H1 (cell line): Measurements from ENCODE around the gene MTX3. TPM values are rescaled to one million over a fixed set of nuclear protein-coding genes. Genes with fewer than 3 reads are reported as not detected.

Experiments
- CTCF ChIA-PET: fragments of 300-600 bp; sonication (Branson Sonifier 250); formaldehyde crosslinking; loops from one replicate; lab custom pipeline; 2021; ENCODE audit not compliant: partially characterized antibody; lab: Charles Lee
- POLR2A ChIA-PET: fragments of 300-600 bp; sonication (Branson Sonifier 250); formaldehyde crosslinking; loops from one replicate; lab custom pipeline; 2021; ENCODE audit warnings: inconsistent platforms; ENCODE audit not compliant: partially characterized antibody; lab: Charles Lee
- DNase-seq, 2 experiments: peaks; one replicate each; pipeline versions ENCODE4 v3.0.0 to v3.0.0-alpha.2; 2010 to 2022; ENCODE audit warnings: low spot score in 2 of 2, low read depth in 1 of 2, mixed read lengths in 1 of 2
- FAIRE-seq: peaks from 2 replicates; lab custom pipeline; 2011; peaks lifted over from hg19 to GRCh38; lab: Jason Lieb, UNC
- H2AFZ ChIP-seq: 2 replicates; pipeline ENCODE4 v1.8.1; 2012; ENCODE audit warnings: low read length, inconsistent platforms
- H2AK5ac ChIP-seq: 2 replicates; pipeline ENCODE4 v1.6.1; 2013; ENCODE audit warnings: low read depth, low read length
- H2BK120ac ChIP-seq: replicated peaks from 2 replicates; pipeline ENCODE3; 2013; ENCODE audit warnings: low read depth, low read length, inconsistent platforms
- H2BK12ac ChIP-seq: 2 replicates; pipeline ENCODE4 v1.6.1; 2013; ENCODE audit warnings: low read depth, low read length
- H2BK15ac ChIP-seq: 2 replicates; pipeline ENCODE4 v1.6.1; 2013; ENCODE audit warnings: low read length
- H2BK20ac ChIP-seq: 2 replicates; pipeline ENCODE4 v1.6.1; 2013; ENCODE audit warnings: low read length
- H2BK5ac ChIP-seq: 2 replicates; pipeline ENCODE4 v1.6.1; 2013; ENCODE audit warnings: low read depth, low read length
- H3K14ac ChIP-seq: 2 replicates; pipeline ENCODE4 v1.6.1; 2013; ENCODE audit warnings: inconsistent platforms; ENCODE audit not compliant: insufficient read length
- H3K18ac ChIP-seq: 2 replicates; pipeline ENCODE4 v1.6.1; 2013; ENCODE audit warnings: low read length; ENCODE audit errors: extremely low read depth
- H3K23ac ChIP-seq: 2 replicates; pipeline ENCODE4 v1.6.1; 2013; ENCODE audit warnings: inconsistent platforms; ENCODE audit not compliant: insufficient read length
- H3K23me2 ChIP-seq: 2 replicates; pipeline ENCODE4 v1.6.1; 2013; ENCODE audit warnings: low read depth, low read length
- H3K27ac ChIP-seq: 2 replicates; pipeline ENCODE4 v1.6.1; 2011; ENCODE audit warnings: low read depth, low read length, inconsistent platforms
- H3K27me3 ChIP-seq, 4 experiments: replicated peaks in 1 of 4; 1 replicate in 1 of 4; 2 replicates in 3 of 4; pipeline versions ENCODE4 v1.6.1 to v1.8.1; 2011 to 2013; ENCODE audit warnings: low read length in 3 of 4, mild to moderate bottlenecking in 3 of 4, inconsistent platforms in 2 of 4, mixed read lengths in 2 of 4, moderate library complexity in 1 of 4; ENCODE audit not compliant: control insufficient read depth in 3 of 4, insufficient read depth in 3 of 4; ENCODE audit errors: extremely low read depth in 1 of 4
- H3K36me3 ChIP-seq, 4 experiments: 2 replicates each; pipeline versions ENCODE4 v1.6.1 to v1.8.1; 2011 to 2013; ENCODE audit warnings: mild to moderate bottlenecking in 4 of 4, low read length in 3 of 4, moderate library complexity in 2 of 4, control low read depth in 1 of 4, inconsistent platforms in 1 of 4; ENCODE audit not compliant: insufficient read depth in 4 of 4, control insufficient read depth in 2 of 4
- H3K4ac ChIP-seq: replicated peaks from 2 replicates; pipeline ENCODE3; 2013; ENCODE audit warnings: low read length, low read depth, mixed read lengths, inconsistent platforms; ENCODE audit not compliant: insufficient read length
- H3K4me1 ChIP-seq, 4 experiments: replicated peaks in 1 of 4; 1 replicate in 1 of 4; 2 replicates in 3 of 4; pipeline versions ENCODE4 v1.6.1 to v1.8.1; 2011 to 2013; ENCODE audit warnings: low read length in 3 of 4, inconsistent platforms in 2 of 4, mixed read lengths in 1 of 4; ENCODE audit not compliant: insufficient read depth in 4 of 4, control insufficient read depth in 3 of 4
- H3K4me2 ChIP-seq, 2 experiments: 2 replicates each; pipeline versions ENCODE4 v1.6.1 to v1.8.1; 2011 to 2013; ENCODE audit warnings: low read depth in 2 of 2, low read length in 2 of 2, control low read depth in 1 of 2, inconsistent platforms in 1 of 2, mild to moderate bottlenecking in 1 of 2; ENCODE audit not compliant: insufficient read depth in 1 of 2
- H3K4me3 ChIP-seq, 4 experiments: fragments of 200-600, 300-600 bp in 1 of 4; sonication (generic), shearing (Covaris generic), sonication (Bioruptor Twin) in 1 of 4; 2 replicates each; pipeline versions ENCODE4 v1.5.1 to v1.8.1; 2011 to 2016; ENCODE audit warnings: low read length in 4 of 4, low read depth in 3 of 4, control low read depth in 2 of 4, inconsistent platforms in 2 of 4, mild to moderate bottlenecking in 2 of 4, mixed read lengths in 1 of 4, moderate library complexity in 1 of 4; ENCODE audit not compliant: insufficient read depth in 2 of 4; ENCODE audit errors: extremely low read depth in 1 of 4
- H3K56ac ChIP-seq: replicated peaks from 2 replicates; pipeline ENCODE3; 2013; ENCODE audit warnings: low read depth, mild to moderate bottlenecking, mixed read lengths, low read length, inconsistent platforms; ENCODE audit not compliant: insufficient read length
- H3K79me1 ChIP-seq: 2 replicates; pipeline ENCODE4 v1.6.1; 2013; ENCODE audit warnings: low read depth, low read length, control low read depth
- H3K79me2 ChIP-seq, 2 experiments: 2 replicates each; pipeline versions ENCODE4 v1.6.1 to v1.8.1; 2012 to 2013; ENCODE audit warnings: low read length in 2 of 2, mild to moderate bottlenecking in 2 of 2, inconsistent platforms in 1 of 2; ENCODE audit not compliant: insufficient read depth in 2 of 2, control insufficient read depth in 1 of 2
- H3K9ac ChIP-seq, 4 experiments: replicated peaks in 1 of 4; 1 replicate in 1 of 4; 2 replicates in 3 of 4; pipeline versions ENCODE4 v1.6.1 to v1.8.1; 2011 to 2013; ENCODE audit warnings: low read depth in 3 of 4, low read length in 3 of 4, control low read depth in 2 of 4, mild to moderate bottlenecking in 2 of 4, moderate library complexity in 2 of 4, inconsistent platforms in 1 of 4; ENCODE audit errors: extremely low read depth in 1 of 4
- H3K9me3 ChIP-seq, 2 experiments: 2 replicates each; pipeline versions ENCODE4 v1.6.1 to v1.8.1; 2012 to 2013; ENCODE audit warnings: mild to moderate bottlenecking in 2 of 2, moderate library complexity in 2 of 2, control low read depth in 1 of 2, inconsistent platforms in 1 of 2, low read depth in 1 of 2, low read length in 1 of 2, mixed read lengths in 1 of 2; ENCODE audit not compliant: insufficient read depth in 2 of 2
- H4K20me1 ChIP-seq, 2 experiments: replicated peaks in 1 of 2; 2 replicates each; pipeline versions ENCODE3 to v1.8.1; 2011 to 2013; ENCODE audit warnings: inconsistent platforms in 2 of 2, low read length in 2 of 2, mild to moderate bottlenecking in 1 of 2; ENCODE audit not compliant: insufficient read depth in 2 of 2, control insufficient read depth in 1 of 2
- H4K5ac ChIP-seq: 2 replicates; pipeline ENCODE4 v1.6.1; 2013; ENCODE audit warnings: low read length, low read depth, mixed read lengths, inconsistent platforms; ENCODE audit not compliant: insufficient read length
- H4K8ac ChIP-seq: 2 replicates; pipeline ENCODE4 v1.8.0; 2013; ENCODE audit warnings: mild to moderate bottlenecking, moderate library complexity, low read length, inconsistent platforms; ENCODE audit not compliant: insufficient read depth; ENCODE audit errors: extremely low read depth
- H4K91ac ChIP-seq: replicated peaks from 2 replicates; pipeline ENCODE3; 2013; ENCODE audit warnings: low read length, mixed read lengths, inconsistent platforms; ENCODE audit not compliant: insufficient read length
- ATF3 ChIP-seq: IDR thresholded peaks from 2 replicates; pipeline ENCODE4 v1.6.1; 2011; ENCODE audit warnings: low read depth, mild to moderate bottlenecking, low read length; ENCODE audit not compliant: insufficient read depth
- BRCA1 ChIP-seq: IDR thresholded peaks from 2 replicates; pipeline ENCODE4 v1.6.1; 2012; ENCODE audit warnings: low read depth, low read length, improper control_type of control experiment
- EZH2 ChIP-seq: fragments of 200-600 bp; sonication (generic); IDR thresholded peaks from 2 replicates; pipeline ENCODE4 v1.7.1; 2012; ENCODE audit warnings: low read depth, mild to moderate bottlenecking, moderate library complexity, low read length, inconsistent platforms; ENCODE audit not compliant: severe bottlenecking
- GTF2F1 ChIP-seq: IDR thresholded peaks from 2 replicates; pipeline ENCODE4 v1.6.1; 2012; ENCODE audit warnings: low read depth, low read length, improper control_type of control experiment, borderline replicate concordance
- JUN ChIP-seq: IDR thresholded peaks from 2 replicates; pipeline ENCODE4 v1.6.1; 2011; ENCODE audit warnings: low read depth, mild to moderate bottlenecking, improper control_type of control experiment, low read length
- JUND ChIP-seq: IDR thresholded peaks from 2 replicates; pipeline ENCODE4 v1.6.1; 2011; ENCODE audit warnings: mild to moderate bottlenecking, improper control_type of control experiment, low read length
- MAX ChIP-seq: IDR thresholded peaks from 2 replicates; pipeline ENCODE4 v1.6.1; 2012; ENCODE audit warnings: inconsistent platforms
- POLR2A ChIP-seq, 2 experiments: IDR thresholded peaks; 1 replicate in 1 of 2; 2 replicates in 1 of 2; pipeline ENCODE4 v1.6.1; 2011; ENCODE audit warnings: low read depth in 2 of 2, low read length in 2 of 2, mild to moderate bottlenecking in 2 of 2; ENCODE audit errors: control extremely low read depth in 1 of 2
- RNF2 ChIP-seq: fragments of 200-900, 300-1000 bp; sonication (generic); IDR thresholded peaks from 2 replicates; pipeline ENCODE4 v1.7.1; 2016; ENCODE audit warnings: borderline replicate concordance, low read depth, mild to moderate bottlenecking, antibody characterized with exemption, low read length; ENCODE audit not compliant: poor library complexity, severe bottlenecking; ENCODE audit errors: missing control alignments
- SIRT6 ChIP-seq: IDR thresholded peaks from one replicate; pipeline ENCODE4 v1.7.1; 2012; ENCODE audit warnings: low read length, inconsistent platforms
- SP2 ChIP-seq: IDR thresholded peaks from 2 replicates; pipeline ENCODE4 v1.6.1; 2012; ENCODE audit warnings: mild to moderate bottlenecking, low read length, inconsistent platforms
- SP4 ChIP-seq: IDR thresholded peaks from 2 replicates; pipeline ENCODE4 v1.6.1; 2012; ENCODE audit warnings: low read length, inconsistent platforms
- YY1 ChIP-seq: IDR thresholded peaks from 2 replicates; pipeline ENCODE4 v1.6.1; 2011; ENCODE audit warnings: low read depth, mild to moderate bottlenecking, low read length
- ZNF274 ChIP-seq: IDR thresholded peaks from 2 replicates; pipeline ENCODE4 v1.7.0; 2012; ENCODE audit warnings: low read length, borderline replicate concordance; ENCODE audit errors: extremely low read depth
- WGBS, 2 experiments: shearing (Covaris generic) in 1 of 2; methylation state at CpG; one replicate each; pipeline versions ENCODE4 v1.1.6 to v1.1.7; 2013 to 2015; ENCODE audit warnings: low lambda C conversion rate in 2 of 2, mixed read lengths in 2 of 2, inconsistent platforms in 1 of 2, low coverage in 1 of 2, missing lambda C conversion rate in 1 of 2; ENCODE audit not compliant: insufficient replicate concordance in 2 of 2, insufficient coverage in 1 of 2, insufficient read length in 1 of 2; ENCODE audit errors: extremely low coverage in 1 of 2, missing lambda C conversion rate in 1 of 2; 5-methylcytosine and 5-hydroxymethylcytosine counted together
- polyA plus RNA-seq, 7 experiments: library from polyadenylated mRNA; depleted of rRNA in 3 of 7; stranded (reverse) in 5 of 7; unstranded in 2 of 7; fragments of >200 nt in 5 of 7; fragments of 200-250 nt in 2 of 7; gene quantifications; 1 replicate in 5 of 7; 2 replicates in 1 of 7; 4 replicates in 1 of 7; pipeline versions ENCODE4 v1.2.1 to v1.2.3, GENCODE V29; 2011 to 2013; ENCODE audit warnings: missing spikeins in 2 of 7, mixed read lengths in 2 of 7
- total RNA-seq: library from RNA; stranded (reverse); fragmentation: NEBNext Ultra II Directional; extraction: Animal tissue kit (Norgen Biotek cat#: 25700); gene quantifications from 2 replicates; pipeline ENCODE4 v1.2.1, GENCODE V29; 2021

Gene MTX3
- total and polyA plus RNA-seq, 2 of the 8 experiments (the other 6 are each of a cell fraction or from before 2014, with no cell fraction given) = 9.4 to 28.8 TPM

DNA sequence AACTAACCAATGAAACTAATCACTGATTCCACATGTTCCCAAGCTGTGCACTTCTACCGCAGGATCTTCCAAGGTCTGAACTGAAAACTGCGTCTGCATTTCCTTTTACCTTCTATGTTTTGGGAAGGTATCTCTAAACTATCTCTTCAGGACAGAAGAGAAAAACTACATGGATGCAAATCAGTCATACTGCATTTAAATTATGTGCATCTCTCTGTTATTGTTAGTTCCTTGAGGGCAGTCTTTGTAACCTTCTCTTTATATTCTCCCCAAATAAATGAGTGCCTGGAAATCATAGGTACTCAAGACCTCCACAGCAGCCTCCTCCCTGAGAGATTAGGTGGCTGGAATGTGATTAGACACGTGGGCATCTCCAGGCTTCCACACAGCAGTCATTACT is 17.1 kb downstream of the MTX3 start:
- no peak overlapping the region for H3K23ac ChIP-seq
- H2BK5ac ChIP-seq = no peak overlapping the region
- H4K91ac ChIP-seq = no peak overlapping the region
- H3K4me3 ChIP-seq = no peak overlapping the region
- H3K9me3 ChIP-seq = no peaks in the 10 kb centered on the region
- H4K20me1 ChIP-seq = peaks cover 0 to 1% of the 10 kb centered on the region in 2 experiments
- no peak overlapping the region for H4K5ac ChIP-seq
- H3K56ac ChIP-seq = no peak overlapping the region
- H3K18ac ChIP-seq = no peak overlapping the region
- no peaks in the 10 kb centered on the region for H3K23me2 ChIP-seq
- no peak overlapping the region for H3K27ac ChIP-seq
- DNase-seq = no peak
- FAIRE-seq = no peak
- no peak overlapping the region for H2BK20ac ChIP-seq
- no peak overlapping the region for H3K4me2 ChIP-seq
- H3K79me2 ChIP-seq = no peaks in the 10 kb centered on the region
- H2AK5ac ChIP-seq = no peak overlapping the region
- peaks cover 0 to 16% (median 8%) of the 10 kb centered on the region in 4 experiments; a peak in 2 of 8 replicates for H3K36me3 ChIP-seq
- H3K4ac ChIP-seq = no peak overlapping the region
- H2BK120ac ChIP-seq = no peak overlapping the region
- H3K4me1 ChIP-seq = peaks cover 0 to 2% (median 0%) of the 10 kb centered on the region in 4 experiments; a peak in 1 of 7 replicates
- ChIA-PET CTCF (interaction anchor here (1.4 kb wide), 2 partner anchors 95 to 110 kb away, joined by 4 read pairs; no protein-coding TSS in a partner anchor), POLR2A (interaction anchor here (1.0 to 1.2 kb wide), 2 partner anchors 8 to 16 kb away, joined by 3 to 4 read pairs; no protein-coding TSS in a partner anchor)
- H3K14ac ChIP-seq = no peak overlapping the region
- no peak overlapping the region for H2BK15ac ChIP-seq
- H4K8ac ChIP-seq = no peak overlapping the region
- WGBS, 2 experiments = 84% methylated on average over 3 of the region's 3 CpGs; no CpG with 5 or more reads in 1 of the 2 experiments
- H3K27me3 ChIP-seq = 0 out of 7 replicates have a peak, but pooled peaks cover 0 to 2% (median 0%) of the 10 kb centered on the region in 4 experiments
- H2AFZ ChIP-seq = no peak overlapping the region
- no peak overlapping the region for H2BK12ac ChIP-seq
- no peaks in the 10 kb centered on the region for H3K79me1 ChIP-seq
- H3K9ac ChIP-seq = no peak overlapping the region; a peak in 1 of 7 replicates
- TF ChIP-seq JUN (no peak), ZNF274 (no peak), BRCA1 (no peak), ATF3 (no peak), POLR2A (IDR thresholded peaks at IDR 0.05; ENCODE audit: control extremely low read depth in 1 of 2, low read depth in 2 of 2, low read length in 2 of 2) (no peak), EZH2 (no peak), RNF2 (no peak), SP2 (no peak), YY1 (no peak), JUND (no peak), SIRT6 (no peak), SP4 (no peak), GTF2F1 (no peak), MAX (no peak)
